ENCODE results near the gene TAS1R2.

The TAS1R2 gene

DNA sequence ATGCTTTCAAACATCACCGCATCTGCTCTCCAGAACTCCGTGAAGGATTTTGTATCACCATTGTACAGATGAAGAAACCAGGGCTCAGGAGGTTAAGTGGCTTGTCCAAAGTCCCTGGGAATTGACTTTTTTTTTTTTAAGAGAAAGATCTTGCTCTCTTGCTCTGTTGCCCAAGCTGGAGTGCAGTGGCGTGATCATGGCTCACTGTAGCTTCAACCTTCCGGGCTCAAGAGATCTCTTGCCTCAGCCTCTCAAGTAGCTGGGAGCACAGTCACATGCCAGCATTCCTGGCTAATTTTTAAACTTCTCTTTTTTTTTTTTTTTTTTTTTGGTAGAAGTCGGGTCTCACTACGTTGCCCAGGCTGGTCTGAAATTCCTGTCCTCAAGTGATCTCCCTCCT is 6.9 kb upstream of the TAS1R2 start:
- TF ChIP-seq, protein P1, sequence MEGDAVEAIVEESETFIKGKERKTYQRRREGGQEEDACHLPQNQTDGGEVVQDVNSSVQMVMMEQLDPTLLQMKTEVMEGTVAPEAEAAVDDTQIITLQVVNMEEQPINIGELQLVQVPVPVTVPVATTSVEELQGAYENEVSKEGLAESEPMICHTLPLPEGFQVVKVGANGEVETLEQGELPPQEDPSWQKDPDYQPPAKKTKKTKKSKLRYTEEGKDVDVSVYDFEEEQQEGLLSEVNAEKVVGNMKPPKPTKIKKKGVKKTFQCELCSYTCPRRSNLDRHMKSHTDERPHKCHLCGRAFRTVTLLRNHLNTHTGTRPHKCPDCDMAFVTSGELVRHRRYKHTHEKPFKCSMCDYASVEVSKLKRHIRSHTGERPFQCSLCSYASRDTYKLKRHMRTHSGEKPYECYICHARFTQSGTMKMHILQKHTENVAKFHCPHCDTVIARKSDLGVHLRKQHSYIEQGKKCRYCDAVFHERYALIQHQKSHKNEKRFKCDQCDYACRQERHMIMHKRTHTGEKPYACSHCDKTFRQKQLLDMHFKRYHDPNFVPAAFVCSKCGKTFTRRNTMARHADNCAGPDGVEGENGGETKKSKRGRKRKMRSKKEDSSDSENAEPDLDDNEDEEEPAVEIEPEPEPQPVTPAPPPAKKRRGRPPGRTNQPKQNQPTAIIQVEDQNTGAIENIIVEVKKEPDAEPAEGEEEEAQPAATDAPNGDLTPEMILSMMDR (IDR thresholded peaks at IDR 0.05; ENCODE audit: insufficient read depth, low read length, poor library complexity, severe bottlenecking), result no peak
- no peak for DNase-seq (ENCODE audit: extremely low read depth, insufficient read length)
- H3K27me3 ChIP-seq (replicated peaks; ENCODE audit: control insufficient read depth, insufficient read depth, low read length), result no peaks in the 10 kb centered on the region; the same call in 1 of the 2 replicates
- H3K36me3 ChIP-seq (ENCODE audit: control insufficient read depth, insufficient read depth, low read length), result no peaks in the 10 kb centered on the region
- H3K4me3 ChIP-seq (replicated peaks; ENCODE audit: low read depth, low read length), result no peak overlapping the region

DNA sequence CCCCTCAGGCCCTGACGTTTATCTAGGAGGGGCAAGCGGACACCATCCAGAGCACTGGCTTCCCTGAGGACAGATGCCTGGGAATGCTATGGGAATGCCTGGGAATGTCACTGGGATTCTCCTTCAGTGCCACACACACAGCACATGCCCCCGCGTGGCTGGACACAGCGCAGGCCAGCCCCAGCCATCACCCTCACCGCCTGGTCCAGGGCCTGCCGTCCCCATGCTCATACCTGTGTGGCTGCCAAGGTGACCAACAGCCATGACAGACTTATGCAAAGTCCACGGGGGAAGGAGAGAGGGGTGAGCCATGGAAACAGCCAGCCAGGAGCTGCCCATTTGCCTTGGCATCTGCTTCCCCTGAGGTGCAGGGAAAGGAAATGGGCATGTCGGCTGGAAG is 5.7 kb upstream of the TAS1R2 start:
- H3K36me3 ChIP-seq (ENCODE audit: control insufficient read depth, insufficient read depth, low read length), result no peaks in the 10 kb centered on the region
- DNase-seq (ENCODE audit: extremely low read depth, insufficient read length), result no peak
- no peak overlapping the region for H3K4me3 ChIP-seq (replicated peaks; ENCODE audit: low read depth, low read length)
- no peaks in the 10 kb centered on the region; the same call in 1 of the 2 replicates for H3K27me3 ChIP-seq (replicated peaks; ENCODE audit: control insufficient read depth, insufficient read depth, low read length)
- TF ChIP-seq, protein P1 (IDR thresholded peaks at IDR 0.05; ENCODE audit: insufficient read depth, low read length, poor library complexity, severe bottlenecking), result no peak

DNA sequence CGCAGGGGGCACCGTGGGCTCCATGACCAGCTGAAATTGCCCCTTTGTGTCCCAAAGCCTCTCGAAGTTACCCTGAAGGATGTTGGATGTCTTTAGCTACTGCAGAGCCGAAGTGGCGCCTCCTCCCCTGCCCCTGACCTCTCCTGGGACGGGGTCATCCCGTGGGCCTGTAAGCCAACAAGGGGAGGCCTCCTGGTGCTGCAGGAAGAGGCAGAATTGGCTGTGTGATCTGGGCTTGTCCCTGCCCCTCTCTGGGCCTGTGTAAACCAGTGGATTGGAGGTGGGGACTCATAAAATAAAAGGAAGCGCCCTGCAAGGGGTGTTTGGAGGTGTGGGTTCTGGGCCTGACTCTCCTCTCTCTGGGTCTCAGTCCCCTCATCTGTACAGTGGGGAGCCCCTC is 2.1 kb upstream of the TAS1R2 start:
- no peaks in the 10 kb centered on the region for H3K27me3 ChIP-seq (replicated peaks; ENCODE audit: control insufficient read depth, insufficient read depth, low read length)
- no peaks in the 10 kb centered on the region for H3K36me3 ChIP-seq (ENCODE audit: control insufficient read depth, insufficient read depth, low read length)
- TF ChIP-seq, protein P1 (IDR thresholded peaks at IDR 0.05; ENCODE audit: insufficient read depth, low read length, poor library complexity, severe bottlenecking), result no peak
- no peak for DNase-seq (ENCODE audit: extremely low read depth, insufficient read length)
- H3K4me3 ChIP-seq (replicated peaks; ENCODE audit: low read depth, low read length), result no peak overlapping the region

DNA sequence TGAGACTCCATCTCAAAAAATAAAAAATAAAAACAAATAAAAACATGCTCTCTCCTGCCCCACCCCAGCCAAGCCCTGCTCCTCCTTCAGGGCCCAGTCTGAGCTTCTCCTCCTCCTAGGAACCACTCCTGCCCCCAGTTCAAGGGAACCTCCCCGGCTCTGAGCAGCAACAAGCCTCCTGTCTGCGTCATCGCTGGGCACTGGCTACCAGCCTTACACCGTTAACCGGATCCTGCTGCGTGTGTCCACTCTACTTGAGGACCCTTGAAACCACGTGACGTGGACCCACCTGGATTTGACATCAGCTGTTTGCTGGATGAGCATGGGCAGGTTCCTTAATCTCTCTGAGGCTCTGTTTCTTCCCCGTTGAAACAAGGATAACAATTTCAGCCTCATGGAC is 1.6 kb upstream of the TAS1R2 start:
- TF ChIP-seq, protein P1 (IDR thresholded peaks at IDR 0.05; ENCODE audit: insufficient read depth, low read length, poor library complexity, severe bottlenecking), result no peak
- DNase-seq (ENCODE audit: extremely low read depth, insufficient read length), result no peak
- no peak overlapping the region for H3K4me3 ChIP-seq (replicated peaks; ENCODE audit: low read depth, low read length)
- H3K27me3 ChIP-seq (replicated peaks; ENCODE audit: control insufficient read depth, insufficient read depth, low read length), result no peaks in the 10 kb centered on the region
- H3K36me3 ChIP-seq (ENCODE audit: control insufficient read depth, insufficient read depth, low read length), result no peaks in the 10 kb centered on the region

DNA sequence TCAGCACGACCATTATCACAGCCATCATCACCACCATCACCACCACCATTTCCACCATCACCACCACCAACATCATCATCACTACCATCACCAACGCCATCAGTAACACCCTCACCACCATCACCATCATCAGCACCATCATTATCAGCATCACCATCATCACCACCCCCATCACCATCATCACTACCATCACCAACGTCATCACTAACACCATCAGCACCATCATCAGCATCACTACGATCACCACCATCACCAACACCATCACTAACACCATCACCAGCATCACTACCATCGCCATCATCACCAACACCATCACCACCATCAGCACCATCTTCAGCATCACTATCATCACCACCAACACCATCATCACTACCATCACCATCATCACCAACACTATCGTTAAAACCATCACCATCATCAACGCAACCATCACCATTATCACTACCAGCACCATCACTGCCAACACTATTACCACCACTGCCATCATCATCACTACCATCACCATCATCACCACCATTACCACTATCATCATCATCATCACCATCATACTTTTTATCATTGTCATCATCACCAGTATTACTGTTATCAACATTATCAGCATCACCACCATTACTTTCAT is 1.3 kb downstream of the TAS1R2 start:
- TF ChIP-seq, protein P1 (IDR thresholded peaks at IDR 0.05; ENCODE audit: insufficient read depth, low read length, poor library complexity, severe bottlenecking), result no peak
- no peak overlapping the region for H3K4me3 ChIP-seq (replicated peaks; ENCODE audit: low read depth, low read length)
- DNase-seq (ENCODE audit: extremely low read depth, insufficient read length), result no peak
- no peaks in the 10 kb centered on the region for H3K36me3 ChIP-seq (ENCODE audit: control insufficient read depth, insufficient read depth, low read length)
- no peaks in the 10 kb centered on the region; the same call in 1 of the 2 replicates for H3K27me3 ChIP-seq (replicated peaks; ENCODE audit: control insufficient read depth, insufficient read depth, low read length)

DNA sequence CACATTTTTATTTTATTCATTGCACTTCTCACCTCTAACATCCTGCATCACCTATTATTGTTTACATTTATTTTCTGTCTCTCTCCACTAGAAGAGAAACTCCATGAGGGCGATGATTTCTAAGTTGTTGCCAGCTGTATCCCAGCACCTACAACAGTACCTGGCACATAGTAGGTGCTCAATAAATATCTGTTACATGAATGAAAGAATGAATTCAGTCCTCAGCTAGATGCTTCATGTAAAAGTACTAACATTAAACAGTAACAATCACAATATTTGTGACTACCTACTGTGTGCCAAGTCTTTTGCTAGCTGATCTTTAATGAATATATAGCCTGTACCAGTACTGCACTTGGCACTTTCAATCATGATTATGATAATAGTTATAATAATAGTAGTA is 3.0 kb downstream of the TAS1R2 start:
- TF ChIP-seq, protein P1 (IDR thresholded peaks at IDR 0.05; ENCODE audit: insufficient read depth, low read length, poor library complexity, severe bottlenecking), result no peak
- H3K36me3 ChIP-seq (ENCODE audit: control insufficient read depth, insufficient read depth, low read length), result no peaks in the 10 kb centered on the region

More for the DNA sequence above, 3.0 kb downstream of the TAS1R2 start:
- no peaks in the 10 kb centered on the region; the same call in 1 of the 2 replicates for H3K27me3 ChIP-seq (replicated peaks; ENCODE audit: control insufficient read depth, insufficient read depth, low read length)
- H3K4me3 ChIP-seq (replicated peaks; ENCODE audit: low read depth, low read length), result no peak overlapping the region
- no peak for DNase-seq (ENCODE audit: extremely low read depth, insufficient read length)

Data from GM06990 (cell line).